Muscle of leg (tissue), 11 donors: ENCODE data around the gene TOMM20. TPM values are rescaled to one million over a fixed set of nuclear protein-coding genes. Genes with fewer than 3 reads are reported as not detected.

Source experiments
- DNase-seq: peaks from one replicate; pipeline ENCODE4 v3.0.0; 2013
- H3K27ac ChIP-seq: one replicate; pipeline ENCODE4 v1.5.1; 2013; ENCODE audit warnings: mild to moderate bottlenecking, low read length, control low read depth
- H3K27me3 ChIP-seq: one replicate; pipeline ENCODE4 v1.6.1; 2013; ENCODE audit warnings: low read length; ENCODE audit not compliant: control insufficient read depth, insufficient read depth
- H3K36me3 ChIP-seq: one replicate; pipeline ENCODE4 v1.6.1; 2013; ENCODE audit warnings: low read length; ENCODE audit not compliant: control insufficient read depth, insufficient read depth
- H3K4me1 ChIP-seq: one replicate; pipeline ENCODE4 v1.6.1; 2013; ENCODE audit warnings: low read length; ENCODE audit not compliant: control insufficient read depth, insufficient read depth
- H3K4me3 ChIP-seq: one replicate; pipeline ENCODE4 v1.5.1; 2013; ENCODE audit warnings: low read length, control low read depth
- H3K9me3 ChIP-seq: replicated peaks from 2 replicates; pipeline ENCODE4 v1.6.1; 2013; ENCODE audit warnings: low read depth, low read length; ENCODE audit not compliant: control insufficient read depth
- WGBS: methylation state at CpG from one replicate; pipeline ENCODE4 v1.1.5; 2013; ENCODE audit warnings: missing lambda C conversion rate; ENCODE audit not compliant: insufficient coverage; 5-methylcytosine and 5-hydroxymethylcytosine counted together
- polyA plus RNA-seq, 8 donors: library from polyadenylated mRNA; unstranded; fragments of 120-200 nt; gene quantifications; one replicate each; pipeline versions ENCODE4 v1.2.1 to v1.2.3, GENCODE V29; 2013; ENCODE audit warnings: inconsistent platforms in 1 of 8, low replicate concordance in 1 of 8; ENCODE audit not compliant: insufficient read length in 8 of 8, insufficient read depth in 1 of 8
- total RNA-seq: library from RNA; stranded (reverse); fragments of 120-200 nt; gene quantifications from one replicate; pipeline ENCODE4 v1.2.4, GENCODE V29; 2013

TOMM20 gene
- total and polyA plus RNA-seq, 9 donors, result 83.3 to 165 (median 153) TPM

DNA sequence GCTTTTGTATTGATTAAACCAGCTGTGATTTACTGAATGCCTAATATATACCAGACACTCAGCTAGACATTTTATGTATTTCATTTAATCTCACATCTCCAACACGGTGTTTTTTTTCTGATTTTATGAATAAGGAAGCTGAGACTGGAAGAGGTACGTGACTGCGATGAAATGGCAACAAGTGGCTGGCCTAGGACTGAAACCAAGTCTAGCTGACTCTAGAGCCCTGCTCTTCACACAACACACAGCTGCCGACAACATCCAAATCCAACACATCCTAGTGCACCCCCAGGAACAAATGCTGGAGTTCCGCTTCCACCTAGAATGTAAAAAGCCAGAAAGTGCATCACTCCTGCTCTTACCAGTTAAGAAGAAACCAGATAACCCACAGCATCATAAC is 10.7 kb upstream of the TOMM20 start:
- WGBS, result 86% methylated on average over 2 of the region's 5 CpGs

DNA sequence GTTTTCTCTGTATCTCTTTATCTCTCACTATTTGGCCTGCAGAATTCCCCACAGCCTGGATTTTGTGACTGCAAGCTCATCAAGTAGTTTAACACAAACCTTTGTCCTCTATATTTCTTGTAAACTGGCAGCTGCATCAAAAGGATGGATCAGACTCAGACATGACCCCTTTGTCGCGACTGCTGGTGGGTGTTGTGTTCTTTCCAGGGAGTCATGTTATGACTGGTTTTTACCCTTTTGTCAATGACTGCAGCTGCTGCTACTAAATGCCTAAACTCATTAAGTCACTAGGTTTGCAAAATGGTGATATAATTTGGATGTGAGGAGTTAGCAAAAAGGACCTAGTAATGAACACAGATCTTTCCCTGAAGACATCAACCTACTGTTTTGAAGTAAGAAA is 10.2 kb upstream of the TOMM20 start:
- no peak for DNase-seq
- H3K4me1 ChIP-seq, result no peaks in the 10 kb centered on the region
- no peaks in the 10 kb centered on the region for H3K9me3 ChIP-seq
- WGBS, result no CpG with 5 or more reads among the region's 2 CpGs
- no peak overlapping the region for H3K4me3 ChIP-seq
- H3K27ac ChIP-seq, result no peak overlapping the region
- no peaks in the 10 kb centered on the region for H3K27me3 ChIP-seq
- H3K36me3 ChIP-seq, result peaks cover 53% of the 10 kb centered on the region

More for the DNA sequence above, 10.7 kb upstream of the TOMM20 start:
- DNase-seq, result no peak
- Histone ChIP-seq H3K4me1 (no peaks in the 10 kb centered on the region), H3K4me3 (no peak overlapping the region), H3K27ac (no peak overlapping the region), H3K27me3 (no peaks in the 10 kb centered on the region), H3K9me3 (no peaks in the 10 kb centered on the region), H3K36me3 (peaks cover 52% of the 10 kb centered on the region)

DNA sequence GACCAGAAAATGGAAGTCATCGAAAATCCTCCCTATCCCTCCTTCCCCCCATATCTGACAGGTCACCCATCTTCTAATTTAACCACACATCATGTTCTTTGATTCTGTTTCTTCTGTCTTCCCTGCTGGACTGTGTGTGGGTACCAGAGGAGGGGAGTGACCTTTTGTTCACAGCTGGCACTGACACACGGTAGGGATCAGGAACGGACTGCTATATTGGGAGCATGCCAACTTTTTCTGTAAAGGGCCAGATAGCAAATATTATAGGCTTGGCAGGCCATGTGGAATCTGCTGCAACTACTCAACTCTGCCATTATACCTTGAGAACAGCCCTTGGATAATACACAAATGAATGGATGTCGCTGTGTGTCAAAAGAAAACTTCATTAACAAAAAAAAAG is 7.5 kb upstream of the TOMM20 start:
- Histone ChIP-seq H3K4me3 (no peak overlapping the region), H3K27ac (no peak overlapping the region), H3K27me3 (no peaks in the 10 kb centered on the region), H3K36me3 (peaks cover 45% of the 10 kb centered on the region), H3K9me3 (no peaks in the 10 kb centered on the region), H3K4me1 (no peaks in the 10 kb centered on the region)
- DNase-seq, result no peak
- WGBS, result no CpG with 5 or more reads among the region's 4 CpGs

DNA sequence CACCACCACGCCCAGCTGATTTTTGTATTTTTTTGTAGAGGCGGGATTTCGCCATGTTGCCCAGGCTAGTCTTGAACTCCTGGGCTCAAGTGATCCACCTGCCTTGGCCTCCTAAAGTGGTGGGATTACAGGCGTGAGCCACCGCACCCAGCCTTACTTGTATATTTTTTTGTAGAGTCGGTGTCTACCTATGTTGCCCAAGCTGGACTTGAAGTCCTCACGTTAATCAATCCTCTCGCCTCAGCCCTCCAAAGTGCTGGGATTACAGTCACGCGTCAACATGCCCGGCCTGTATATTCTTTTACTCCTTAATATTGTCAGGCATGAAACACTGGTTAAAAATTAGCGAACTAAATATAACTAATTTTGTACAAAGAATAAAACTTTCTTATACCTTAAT is 5.5 kb upstream of the TOMM20 start:
- Histone ChIP-seq H3K27ac (no peak overlapping the region), H3K9me3 (no peaks in the 10 kb centered on the region), H3K36me3 (peaks cover 41% of the 10 kb centered on the region), H3K27me3 (no peaks in the 10 kb centered on the region), H3K4me1 (no peaks in the 10 kb centered on the region), H3K4me3 (no peak overlapping the region)
- DNase-seq, result no peak
- 95% methylated on average over 5 of the region's 12 CpGs for WGBS

DNA sequence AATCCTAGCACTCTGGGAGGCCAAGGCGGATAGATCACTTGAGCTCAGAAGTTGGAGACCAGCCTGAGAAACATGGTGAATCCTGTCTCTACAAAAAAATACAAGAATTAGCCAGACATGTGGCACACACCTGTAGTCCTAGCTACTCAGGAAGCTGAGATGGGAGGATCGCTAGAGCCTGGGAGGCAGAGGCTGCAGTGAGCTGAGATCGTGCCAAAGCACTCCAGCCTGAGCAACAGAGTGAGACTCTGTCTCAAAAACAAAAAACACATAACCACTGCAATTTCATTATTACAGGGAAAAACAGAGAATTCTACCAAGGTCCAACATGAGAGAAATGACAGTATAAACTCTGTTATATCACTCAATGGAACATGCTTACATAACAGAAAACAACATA is 4.4 kb upstream of the TOMM20 start:
- DNase-seq, result no peak
- Histone ChIP-seq H3K4me3 (no peak overlapping the region), H3K27me3 (no peaks in the 10 kb centered on the region), H3K36me3 (peaks cover 41% of the 10 kb centered on the region), H3K9me3 (no peaks in the 10 kb centered on the region), H3K4me1 (no peaks in the 10 kb centered on the region), H3K27ac (no peak overlapping the region)
- WGBS, result no CpG with 5 or more reads among the region's 3 CpGs

DNA sequence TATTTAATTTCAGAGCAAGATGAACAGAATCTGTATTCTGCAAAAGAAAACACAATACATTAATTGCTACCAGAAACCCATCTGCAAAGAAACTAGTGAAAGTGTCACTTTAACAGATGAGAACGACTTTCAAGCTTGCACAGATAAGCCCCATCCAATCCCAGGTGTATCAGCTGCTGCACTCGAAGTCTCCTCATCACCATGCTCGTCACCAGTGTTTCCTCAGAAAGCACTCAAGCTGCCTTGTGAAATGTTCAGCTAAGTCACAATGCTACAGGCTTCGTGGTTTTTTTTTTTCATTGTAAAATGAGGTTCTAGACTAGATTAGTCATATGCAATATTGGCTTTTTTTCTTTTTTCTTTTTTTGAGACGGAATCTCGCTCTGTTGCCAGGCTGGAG is 3.3 kb upstream of the TOMM20 start:
- Histone ChIP-seq H3K36me3 (peaks cover 32% of the 10 kb centered on the region), H3K27me3 (no peaks in the 10 kb centered on the region), H3K4me3 (no peak overlapping the region), H3K9me3 (no peaks in the 10 kb centered on the region), H3K27ac (no peak overlapping the region), H3K4me1 (no peaks in the 10 kb centered on the region)
- no peak for DNase-seq
- 67% methylated on average over 1 of the region's 6 CpGs for WGBS

DNA sequence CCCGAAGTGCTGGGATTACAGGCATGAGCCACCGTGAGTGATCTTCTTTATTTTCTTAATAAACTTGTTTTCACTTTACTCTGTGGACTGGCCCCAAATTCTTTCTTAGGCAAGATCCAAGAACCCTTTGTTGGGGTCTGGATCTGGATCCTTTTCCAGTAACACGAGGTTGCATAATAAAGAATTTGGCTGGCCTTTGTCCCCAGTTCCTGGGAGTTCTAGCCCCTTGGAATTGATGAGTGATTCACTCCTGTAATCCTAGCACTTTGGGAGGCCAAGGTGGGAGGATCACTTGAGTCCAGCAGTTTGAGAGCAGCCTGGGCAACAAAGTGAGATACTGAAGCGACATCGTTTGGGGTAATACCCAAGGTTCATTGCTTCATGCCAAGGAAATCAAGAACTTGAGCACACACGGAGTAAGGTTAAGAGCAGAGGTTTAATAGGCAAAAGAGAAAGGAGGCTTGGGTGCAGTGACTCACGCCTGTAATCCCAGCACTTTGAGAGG is 2.2 kb upstream of the TOMM20 start:
- Histone ChIP-seq H3K4me3 (no peak overlapping the region), H3K36me3 (peaks cover 25% of the 10 kb centered on the region), H3K4me1 (no peaks in the 10 kb centered on the region), H3K9me3 (no peaks in the 10 kb centered on the region), H3K27me3 (no peaks in the 10 kb centered on the region), H3K27ac (no peak overlapping the region)
- WGBS, result 83% methylated on average over 3 of the region's 7 CpGs
- DNase-seq, result no peak

DNA sequence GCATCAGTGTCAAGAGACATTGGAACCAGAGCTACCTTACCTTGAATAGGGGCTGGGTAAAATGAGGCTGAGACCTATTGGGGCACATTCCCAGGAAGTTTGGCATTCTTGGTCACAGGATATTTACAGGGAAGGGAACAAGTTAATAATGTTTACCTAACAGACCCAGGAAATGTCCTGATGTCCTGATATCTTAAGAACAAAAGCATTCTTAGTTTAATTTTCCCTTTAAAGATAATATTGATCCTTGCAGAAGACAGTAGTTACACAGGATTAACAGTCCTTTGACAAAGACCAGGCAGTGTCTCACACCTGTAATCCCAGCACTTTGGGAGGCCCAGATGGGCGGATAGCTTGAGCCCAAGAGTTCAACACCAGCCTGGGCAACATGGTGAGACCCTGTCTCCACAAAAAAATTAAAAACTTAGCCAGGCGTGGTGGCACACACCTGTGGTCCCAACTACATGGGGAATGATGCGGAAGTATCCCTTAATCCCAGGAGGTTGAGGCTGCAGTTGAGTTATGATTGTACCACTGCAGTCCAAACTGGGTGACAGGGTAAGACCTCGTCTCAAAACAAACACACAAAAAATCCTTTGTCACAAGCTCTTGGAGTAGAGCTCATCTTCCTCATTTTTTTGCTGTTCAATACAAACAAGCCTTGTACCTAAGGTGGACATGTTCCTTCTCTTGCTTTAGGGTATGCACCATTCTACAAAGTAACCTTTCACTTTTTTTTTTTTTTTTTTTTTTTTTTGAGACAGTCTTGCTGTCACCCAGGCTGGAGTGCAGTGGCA is 1.3 kb upstream of the TOMM20 start:
- DNase-seq, result no peak
- 80% methylated on average over 1 of the region's 4 CpGs for WGBS
- Histone ChIP-seq H3K27ac (no peak overlapping the region), H3K36me3 (peaks cover 18% of the 10 kb centered on the region), H3K9me3 (no peaks in the 10 kb centered on the region), H3K4me1 (no peaks in the 10 kb centered on the region), H3K27me3 (no peaks in the 10 kb centered on the region), H3K4me3 (no peak overlapping the region)

DNA sequence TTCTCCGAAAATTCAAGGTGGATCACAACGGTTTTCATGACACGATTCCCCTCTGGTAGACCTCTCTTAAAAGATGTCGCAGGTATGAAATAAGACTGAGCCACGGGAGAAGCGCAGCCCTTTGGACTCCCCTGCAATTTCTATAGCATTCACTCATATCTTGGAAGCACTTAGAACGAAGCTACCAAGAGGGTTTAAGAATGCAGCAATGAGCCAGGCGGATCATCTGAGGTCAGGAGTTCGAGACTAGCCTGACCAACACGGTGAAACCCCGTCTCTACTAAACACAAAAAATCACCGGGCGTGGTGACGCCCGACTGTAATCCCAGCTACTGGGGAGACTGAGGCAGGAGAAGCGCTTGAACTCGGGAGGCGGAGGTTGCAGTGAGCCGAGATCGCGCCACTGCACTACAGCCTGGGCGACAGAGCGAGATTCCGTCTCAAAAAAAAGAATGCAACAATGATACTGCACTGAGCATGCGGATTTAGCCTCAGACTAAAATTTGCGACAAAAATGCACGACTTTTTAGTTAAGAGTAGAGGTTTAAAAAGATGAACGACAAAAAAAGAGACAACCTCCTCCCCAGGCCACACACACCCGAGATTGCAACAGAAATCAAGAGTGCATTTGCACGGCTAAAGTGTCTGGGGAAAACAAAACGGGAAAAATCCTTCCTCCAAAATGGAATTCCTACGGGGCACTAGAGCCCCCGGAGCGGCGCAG is 743 bp downstream of the TOMM20 start:
- DNase-seq, result no peak
- H3K4me1 ChIP-seq, result no peaks in the 10 kb centered on the region

DNA sequence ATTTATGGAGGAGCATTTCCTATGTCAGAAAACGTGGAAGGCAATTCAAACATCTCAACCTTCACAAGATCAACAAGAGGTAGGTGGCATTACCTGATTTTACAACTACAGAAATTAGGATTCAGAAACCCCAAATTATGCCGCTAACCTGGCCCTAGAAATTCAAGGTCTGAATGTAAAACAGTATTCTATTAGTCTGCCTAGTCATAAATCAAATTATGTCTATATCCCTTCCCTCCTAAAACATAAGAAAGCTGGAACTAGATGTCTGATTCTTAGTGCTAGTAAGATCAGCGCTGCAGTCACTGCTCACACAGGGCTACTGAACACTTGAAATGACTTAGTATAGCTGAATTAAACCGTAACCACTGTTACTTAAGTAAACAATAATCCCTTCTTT is 1.4 kb downstream of the TOMM20 start:
- Histone ChIP-seq H3K36me3 (peaks cover 15% of the 10 kb centered on the region), H3K27ac (no peak overlapping the region), H3K9me3 (no peaks in the 10 kb centered on the region), H3K27me3 (no peaks in the 10 kb centered on the region), H3K4me1 (no peaks in the 10 kb centered on the region), H3K4me3 (peak overlapping the region; percentile 88)
- no CpG with 5 or more reads among the region's 4 CpGs for whole genome bisulfite sequencing
- DNase-seq, result no peak

More for the DNA sequence above, 743 bp downstream of the TOMM20 start:
- WGBS, result 1% methylated on average over 20 of the region's 35 CpGs
- Histone ChIP-seq H3K9me3 (no peaks in the 10 kb centered on the region), H3K27me3 (no peaks in the 10 kb centered on the region), H3K4me3 (peak overlapping the region; percentile 88), H3K27ac (peak overlapping the region; percentile 97), H3K36me3 (peaks cover 16% of the 10 kb centered on the region)
